ENCODE measurements around the gene FAAP100. TPM values are rescaled to one million over a fixed set of nuclear protein-coding genes. Genes with fewer than 3 reads are reported as not detected.

Gene FAAP100
- total and polyA plus RNA-seq, 12 donors, result 8.7 to 30.6 (median 13.3) TPM

DNA sequence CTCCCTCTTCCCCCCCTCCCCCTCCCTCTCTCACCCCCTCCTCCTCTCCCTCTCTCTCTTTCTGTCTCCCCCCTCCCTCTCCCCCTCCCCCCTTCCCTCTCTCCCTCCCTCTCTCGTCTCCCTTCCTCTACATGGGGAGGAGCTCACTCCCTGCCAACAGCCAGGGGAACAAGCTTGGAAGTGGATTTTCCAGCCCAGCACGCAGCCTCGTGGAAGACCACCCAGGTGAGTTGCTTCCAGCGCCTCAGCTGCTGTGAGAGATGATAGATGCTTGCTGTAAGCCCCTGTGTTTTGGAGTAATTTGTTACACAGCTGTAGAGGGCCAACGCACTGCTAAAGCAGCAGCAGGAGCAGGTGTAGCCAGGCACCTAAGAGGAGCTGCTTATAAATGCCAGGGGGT is 60.4 kb downstream of the FAAP100 start:
- WGBS, 2 donors, result 16 to 29% methylated on average over 5 of the region's 5 CpGs
- TF ChIP-seq, protein P1, sequence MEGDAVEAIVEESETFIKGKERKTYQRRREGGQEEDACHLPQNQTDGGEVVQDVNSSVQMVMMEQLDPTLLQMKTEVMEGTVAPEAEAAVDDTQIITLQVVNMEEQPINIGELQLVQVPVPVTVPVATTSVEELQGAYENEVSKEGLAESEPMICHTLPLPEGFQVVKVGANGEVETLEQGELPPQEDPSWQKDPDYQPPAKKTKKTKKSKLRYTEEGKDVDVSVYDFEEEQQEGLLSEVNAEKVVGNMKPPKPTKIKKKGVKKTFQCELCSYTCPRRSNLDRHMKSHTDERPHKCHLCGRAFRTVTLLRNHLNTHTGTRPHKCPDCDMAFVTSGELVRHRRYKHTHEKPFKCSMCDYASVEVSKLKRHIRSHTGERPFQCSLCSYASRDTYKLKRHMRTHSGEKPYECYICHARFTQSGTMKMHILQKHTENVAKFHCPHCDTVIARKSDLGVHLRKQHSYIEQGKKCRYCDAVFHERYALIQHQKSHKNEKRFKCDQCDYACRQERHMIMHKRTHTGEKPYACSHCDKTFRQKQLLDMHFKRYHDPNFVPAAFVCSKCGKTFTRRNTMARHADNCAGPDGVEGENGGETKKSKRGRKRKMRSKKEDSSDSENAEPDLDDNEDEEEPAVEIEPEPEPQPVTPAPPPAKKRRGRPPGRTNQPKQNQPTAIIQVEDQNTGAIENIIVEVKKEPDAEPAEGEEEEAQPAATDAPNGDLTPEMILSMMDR (IDR thresholded peaks at IDR 0.05), result no peak

DNA sequence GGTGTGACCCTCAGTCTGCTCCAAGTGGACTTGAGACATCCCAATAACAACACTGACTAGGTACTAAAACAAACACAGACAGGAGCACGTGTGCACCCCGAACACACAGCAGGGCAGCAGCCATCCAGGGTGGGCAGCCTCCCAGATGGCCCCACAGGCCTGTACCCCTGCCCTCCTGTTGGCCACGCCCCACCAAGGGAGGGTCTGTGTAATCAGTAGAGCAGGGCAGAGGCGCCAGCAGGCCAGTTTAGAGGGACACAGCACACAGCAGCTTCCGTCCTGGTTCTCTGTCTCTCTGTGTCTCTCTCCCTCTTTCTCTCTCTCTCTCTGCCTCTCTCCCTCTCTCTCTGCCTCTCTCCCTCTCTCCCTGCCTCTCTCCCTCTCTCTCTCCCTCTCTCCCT is 61.0 kb downstream of the FAAP100 start:
- 52 to 56% methylated on average over 5 of the region's 5 CpGs for WGBS, 2 donors
- ATAC-seq, result no peak

More for the DNA sequence above, 60.4 kb downstream of the FAAP100 start:
- H3K9me3 ChIP-seq, result no peaks in the 10 kb centered on the region
- peaks cover 0 to 12% (median 0%) of the 10 kb centered on the region in 7 donors for H3K27me3 ChIP-seq
- peak in 1 of 2 donors; percentile 4 for DNase-seq
- no peak overlapping the region for H3K4me3 ChIP-seq
- intact Hi-C loops (cut with DNase I), result no loop called here
- H3K27ac ChIP-seq, result no peak overlapping the region
- no peaks in the 10 kb centered on the region for H3K36me3 ChIP-seq
- peaks cover 6 to 30% (median 19%) of the 10 kb centered on the region in 9 donors for H3K4me1 ChIP-seq
- no peak for ATAC-seq

GRCh38 chr17:81489998-81490992 is 61.9 kb downstream of the FAAP100 start:
- Histone ChIP-seq H3K4me1 (peaks cover 6 to 30% (median 24%) of the 10 kb centered on the region in 9 donors), H3K27ac (no peak overlapping the region), H3K9me3 (no peaks in the 10 kb centered on the region), H3K36me3 (no peaks in the 10 kb centered on the region), H3K4me3 (no peak overlapping the region), H3K27me3 (peaks cover 0 to 7% (median 0%) of the 10 kb centered on the region in 7 donors)
- ATAC-seq, result no peak
- intact Hi-C loops (cut with DNase I), result loop anchor here in 4 of 10 donors (10.0 kb wide), 3 partner anchors 85 to 345 kb away; partner anchors contain the start of gene SLC38A10 (in 2 of the 4)
- WGBS, 2 donors, result 70 to 73% methylated on average over 14 of the region's 14 CpGs
- peak in 1 of 2 donors; percentile 7 for DNase-seq
- TF ChIP-seq, protein P1 (IDR thresholded peaks at IDR 0.05), result no peak

More for the DNA sequence above, 61.0 kb downstream of the FAAP100 start:
- H3K4me3 ChIP-seq, result no peak overlapping the region
- TF ChIP-seq, protein P1 (IDR thresholded peaks at IDR 0.05), result no peak
- H3K36me3 ChIP-seq, result no peaks in the 10 kb centered on the region
- peaks cover 0 to 7% (median 0%) of the 10 kb centered on the region in 7 donors for H3K27me3 ChIP-seq
- intact Hi-C loops (cut with DNase I), result no loop called here
- H3K4me1 ChIP-seq, result peaks cover 6 to 30% (median 24%) of the 10 kb centered on the region in 9 donors
- DNase-seq, result peak in 1 of 2 donors; percentile 8
- no peaks in the 10 kb centered on the region for H3K9me3 ChIP-seq
- no peak overlapping the region for H3K27ac ChIP-seq

Other genes with a start within 250 kb of the FAAP100 start
- 10 to 100 TPM in 2 of 10 donors, 1 to 10 TPM in 8; 6.3 to 11.1 (median 9.2) TPM for gene BAHCC1, start 156.9 kb downstream of the FAAP100 start, total RNA-seq
- gene BAHCC1, start 156.9 kb downstream of the FAAP100 start, polyA plus RNA-seq, result 10 to 100 TPM in 1 of 2 donors, 1 to 10 TPM in 1; 4.8 to 13.1 TPM
- gene ACTG1, start 39.6 kb downstream of the FAAP100 start, total RNA-seq, result 100 to 1,000 TPM; 298 to 959 (median 345) TPM
- gene ACTG1, start 39.6 kb downstream of the FAAP100 start, polyA plus RNA-seq, result 1,000 to 10,000 TPM in 1 of 2 donors, 100 to 1,000 TPM in 1; 290 to 1,180 TPM
- 1 to 10 TPM in 1 of 10 donors, under 1 TPM in 7, not detected in 2; 0.28 to 1.3 (median 0.45) TPM for gene FSCN2, start 24.0 kb downstream of the FAAP100 start, total RNA-seq
- gene FSCN2, start 24.0 kb downstream of the FAAP100 start, polyA plus RNA-seq, result under 1 TPM; 0.14 to 0.95 TPM
- gene NPLOC4, start 84.8 kb upstream of the FAAP100 start, total RNA-seq, result 100 to 1,000 TPM in 5 of 10 donors, 10 to 100 TPM in 5; 85.8 to 115 (median 98.8) TPM
- gene NPLOC4, start 84.8 kb upstream of the FAAP100 start, polyA plus RNA-seq, result 10 to 100 TPM; 30.7 to 40.3 TPM
- gene TSPAN10, start 84.8 kb upstream of the FAAP100 start, total RNA-seq, result under 1 TPM; 0.12 to 0.57 (median 0.27) TPM
- gene TSPAN10, start 84.8 kb upstream of the FAAP100 start, polyA plus RNA-seq, result under 1 TPM; 0.22 to 0.26 TPM
- 1 to 10 TPM in 1 of 10 donors, under 1 TPM in 1, not detected in 8; 0.38 to 1.3 TPM for gene PDE6G, start 104.2 kb upstream of the FAAP100 start, total RNA-seq
- 1 to 10 TPM in 1 of 2 donors, not detected in 1; 1.3 TPM for gene PDE6G, start 104.2 kb upstream of the FAAP100 start, polyA plus RNA-seq
- gene OXLD1, start 114.3 kb upstream of the FAAP100 start, total RNA-seq, result 10 to 100 TPM; 12.6 to 21.6 (median 17.9) TPM
- 10 to 100 TPM; 36.0 to 51.8 TPM for gene OXLD1, start 114.3 kb upstream of the FAAP100 start, polyA plus RNA-seq
- 1 to 10 TPM; 3.4 to 9.7 (median 5.4) TPM for gene CCDC137, start 114.4 kb upstream of the FAAP100 start, total RNA-seq
- 10 to 100 TPM; 11.3 to 14.4 TPM for gene CCDC137, start 114.4 kb upstream of the FAAP100 start, polyA plus RNA-seq
- 10 to 100 TPM; 11.1 to 19.1 (median 15.7) TPM for gene ARL16, start 131.4 kb upstream of the FAAP100 start, total RNA-seq
- 10 to 100 TPM; 29.1 to 41.2 TPM for gene ARL16, start 131.4 kb upstream of the FAAP100 start, polyA plus RNA-seq
- 10 to 100 TPM; 33.1 to 53.7 (median 37.8) TPM for gene HGS, start 131.7 kb upstream of the FAAP100 start, total RNA-seq
- 100 to 1,000 TPM in 1 of 2 donors, 10 to 100 TPM in 1; 83.0 to 102 TPM for gene HGS, start 131.7 kb upstream of the FAAP100 start, polyA plus RNA-seq
- 100 to 1,000 TPM; 105 to 216 (median 134) TPM for gene MRPL12, start 151.0 kb upstream of the FAAP100 start, total RNA-seq
- 100 to 1,000 TPM; 409 to 533 TPM for gene MRPL12, start 151.0 kb upstream of the FAAP100 start, polyA plus RNA-seq
- 10 to 100 TPM in 2 of 10 donors, 1 to 10 TPM in 8; 6.7 to 10.5 (median 9.1) TPM for gene SLC25A10, start 159.9 kb upstream of the FAAP100 start, total RNA-seq
- gene SLC25A10, start 159.9 kb upstream of the FAAP100 start, polyA plus RNA-seq, result 10 to 100 TPM; 11.7 to 14.6 TPM